GM06990 (cell line): Measurements from ENCODE around the gene TTC23.
A peak's percentile ranks its signal among the peaks of the same experiment; 100 is the strongest.

Experiments
- DNase-seq: peaks from one replicate; pipeline ENCODE4 v3.0.0-alpha.2; 2011; ENCODE audit not compliant: insufficient read length; ENCODE audit errors: extremely low read depth
- H3K27me3 ChIP-seq: replicated peaks from 2 replicates; pipeline ENCODE4 v1.6.0; 2011; ENCODE audit warnings: low read length; ENCODE audit not compliant: control insufficient read depth, insufficient read depth
- H3K36me3 ChIP-seq: 2 replicates; pipeline ENCODE4 v1.5.1; 2011; ENCODE audit warnings: low read length; ENCODE audit not compliant: control insufficient read depth, insufficient read depth
- H3K4me3 ChIP-seq: replicated peaks from 2 replicates; pipeline ENCODE4 v1.5.1; 2011; ENCODE audit warnings: low read depth, mild to moderate bottlenecking, control low read depth, low read length
- TF ChIP-seq, protein P1 (sequence below): IDR thresholded peaks from 2 replicates; pipeline ENCODE4 v1.5.1; 2011; ENCODE audit warnings: low read length, control low read depth, mild to moderate bottlenecking, inconsistent platforms; ENCODE audit not compliant: insufficient read depth, poor library complexity, severe bottlenecking

Gene TTC23, protein sequence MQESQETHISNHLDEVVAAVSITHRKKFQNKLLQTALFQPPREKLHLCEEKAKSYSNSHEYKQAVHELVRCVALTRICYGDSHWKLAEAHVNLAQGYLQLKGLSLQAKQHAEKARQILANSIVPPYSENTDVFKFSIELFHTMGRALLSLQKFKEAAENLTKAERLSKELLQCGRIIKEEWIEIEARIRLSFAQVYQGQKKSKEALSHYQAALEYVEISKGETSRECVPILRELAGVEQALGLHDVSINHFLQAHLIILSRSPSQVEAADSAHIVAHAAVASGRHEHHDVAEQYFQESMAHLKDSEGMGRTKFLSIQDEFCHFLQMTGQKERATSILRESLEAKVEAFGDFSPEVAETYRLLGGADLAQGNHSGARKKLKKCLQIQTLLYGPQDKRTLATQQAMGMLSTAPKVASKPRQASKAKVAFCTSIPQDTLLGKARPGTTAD

DNA sequence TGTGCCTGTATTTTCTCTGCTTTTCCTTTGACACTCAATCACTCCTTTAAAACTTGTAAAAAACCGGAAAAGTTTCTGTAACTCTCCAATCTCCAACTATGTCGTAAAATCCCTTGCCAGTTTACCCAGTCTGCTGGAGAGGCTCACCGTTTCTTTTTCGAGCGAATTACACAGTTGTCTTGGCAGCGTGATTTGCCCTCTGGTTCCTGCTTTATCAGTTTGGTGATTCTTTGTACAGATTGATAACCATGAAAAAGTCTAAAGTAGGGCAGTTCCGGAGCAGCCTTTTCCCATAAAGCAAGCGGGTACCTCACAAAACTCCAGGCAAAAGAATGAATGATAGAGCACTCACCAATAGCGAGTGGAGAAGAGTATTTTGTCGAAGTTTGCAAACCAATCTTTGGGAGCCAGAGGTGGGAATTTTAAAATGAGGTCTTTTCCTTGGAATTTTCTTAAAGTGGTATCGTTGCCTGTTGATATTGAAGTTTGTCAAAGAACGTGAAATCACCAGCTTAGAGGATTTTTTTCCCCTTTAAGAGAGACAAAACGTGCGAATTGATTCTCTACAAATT is at the start of gene TTC23:
TSS of gene TTC23 (minus strand) at position 312 of the 572 bp plus-strand sequence. CDS start 20,869 bp downstream, outside the sequence.
- TF ChIP-seq, protein P1, sequence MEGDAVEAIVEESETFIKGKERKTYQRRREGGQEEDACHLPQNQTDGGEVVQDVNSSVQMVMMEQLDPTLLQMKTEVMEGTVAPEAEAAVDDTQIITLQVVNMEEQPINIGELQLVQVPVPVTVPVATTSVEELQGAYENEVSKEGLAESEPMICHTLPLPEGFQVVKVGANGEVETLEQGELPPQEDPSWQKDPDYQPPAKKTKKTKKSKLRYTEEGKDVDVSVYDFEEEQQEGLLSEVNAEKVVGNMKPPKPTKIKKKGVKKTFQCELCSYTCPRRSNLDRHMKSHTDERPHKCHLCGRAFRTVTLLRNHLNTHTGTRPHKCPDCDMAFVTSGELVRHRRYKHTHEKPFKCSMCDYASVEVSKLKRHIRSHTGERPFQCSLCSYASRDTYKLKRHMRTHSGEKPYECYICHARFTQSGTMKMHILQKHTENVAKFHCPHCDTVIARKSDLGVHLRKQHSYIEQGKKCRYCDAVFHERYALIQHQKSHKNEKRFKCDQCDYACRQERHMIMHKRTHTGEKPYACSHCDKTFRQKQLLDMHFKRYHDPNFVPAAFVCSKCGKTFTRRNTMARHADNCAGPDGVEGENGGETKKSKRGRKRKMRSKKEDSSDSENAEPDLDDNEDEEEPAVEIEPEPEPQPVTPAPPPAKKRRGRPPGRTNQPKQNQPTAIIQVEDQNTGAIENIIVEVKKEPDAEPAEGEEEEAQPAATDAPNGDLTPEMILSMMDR: no peak
- DNase-seq: no peak
- no peaks in the 10 kb centered on the region for H3K36me3 ChIP-seq
- no peaks in the 10 kb centered on the region for H3K27me3 ChIP-seq
- H3K4me3 ChIP-seq: peak within 1 kb of the TSS; percentile 15

DNA sequence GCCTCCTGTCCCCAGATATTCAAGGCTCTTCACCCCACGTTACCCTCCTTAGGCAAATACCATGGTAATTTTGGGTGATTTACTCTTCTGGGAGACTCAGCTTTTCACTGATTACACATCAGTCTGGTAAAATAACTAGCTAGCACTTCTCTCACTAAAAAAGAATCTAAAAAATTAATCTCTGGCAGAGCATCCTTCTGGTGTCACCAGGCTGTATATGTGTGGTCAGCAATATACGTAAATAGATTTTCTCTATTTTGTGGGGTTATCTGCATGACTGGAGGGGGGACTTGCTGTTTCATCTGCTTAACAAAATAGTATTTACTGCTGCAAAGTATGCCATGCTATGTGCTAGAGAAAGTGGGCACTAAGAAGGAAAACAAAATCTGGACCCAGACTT is 47.0 kb upstream of the TTC23 start:
- TF ChIP-seq, protein P1: no peak
- DNase-seq: no peak
- Histone ChIP-seq H3K4me3 (no peak overlapping the region), H3K36me3 (peaks cover 5% of the 10 kb centered on the region; the same call in 1 of the 2 replicates), H3K27me3 (no peaks in the 10 kb centered on the region)

DNA sequence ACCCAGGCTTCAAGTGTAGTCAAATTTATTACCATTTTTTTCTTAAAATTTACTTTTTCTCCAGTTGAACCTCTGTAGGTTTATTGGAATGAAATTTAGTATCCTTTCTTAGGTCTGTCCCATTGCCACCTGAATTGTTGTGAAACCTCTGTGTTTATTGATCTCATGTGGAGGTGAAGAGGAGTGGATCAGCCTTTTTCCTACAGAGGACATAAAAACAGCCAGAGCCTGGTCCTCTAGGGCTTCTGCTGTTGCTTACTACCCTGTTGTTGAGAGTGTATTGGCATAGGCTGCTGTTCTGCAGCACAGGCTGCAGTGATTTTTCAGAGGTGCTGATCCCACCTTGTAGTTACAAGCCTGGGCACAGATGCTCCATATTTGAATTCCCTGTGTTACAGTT is 46.5 kb upstream of the TTC23 start:
- no peaks in the 10 kb centered on the region for H3K27me3 ChIP-seq
- H3K4me3 ChIP-seq: no peak overlapping the region
- TF ChIP-seq, protein P1: no peak
- peaks cover 5% of the 10 kb centered on the region; the same call in 1 of the 2 replicates for H3K36me3 ChIP-seq
- no peak for DNase-seq

DNA sequence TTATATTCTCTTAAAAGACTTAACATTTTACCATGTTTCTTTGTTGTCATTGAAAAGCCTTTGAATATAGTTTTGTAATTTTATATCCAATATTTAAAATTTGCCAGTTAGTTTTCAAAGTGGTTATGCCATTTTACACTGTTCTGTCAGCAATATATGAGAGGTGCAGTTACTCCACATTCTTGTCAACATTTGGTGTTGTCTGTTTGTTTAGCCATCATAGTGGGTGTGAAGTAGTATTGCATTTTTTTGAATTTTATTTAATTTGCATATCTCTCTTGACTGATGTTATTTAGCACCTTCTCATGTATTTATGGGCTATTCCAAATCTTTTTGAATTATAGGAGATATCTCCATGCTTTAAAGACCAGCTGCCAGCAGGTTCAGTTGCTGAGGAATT is 42.3 kb upstream of the TTC23 start:
- DNase-seq: no peak
- Histone ChIP-seq H3K27me3 (no peaks in the 10 kb centered on the region), H3K36me3 (peaks cover 5% of the 10 kb centered on the region; the same call in 1 of the 2 replicates), H3K4me3 (no peak overlapping the region)
- TF ChIP-seq, protein P1: no peak

DNA sequence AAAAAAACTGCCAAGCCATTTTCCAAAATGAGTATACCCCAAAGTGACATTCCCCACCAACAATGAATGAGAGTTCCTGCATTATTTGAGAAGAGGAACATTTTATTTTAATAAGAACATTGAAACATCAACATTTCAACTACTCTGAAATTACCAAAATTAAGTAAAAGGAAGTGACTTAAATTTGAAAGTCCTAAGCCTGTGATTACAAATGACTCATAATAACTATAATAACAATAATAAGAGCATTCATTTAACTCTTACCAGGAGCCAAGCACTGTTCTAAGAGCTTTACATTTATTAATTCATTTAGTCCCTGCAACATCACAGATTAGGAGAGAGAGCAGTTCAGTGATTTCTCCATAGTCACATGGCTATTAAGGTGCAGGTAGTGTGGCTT is 34.3 kb upstream of the TTC23 start:
- TF ChIP-seq, protein P1: no peak
- Histone ChIP-seq H3K36me3 (no peaks in the 10 kb centered on the region), H3K4me3 (no peak overlapping the region), H3K27me3 (no peaks in the 10 kb centered on the region)
- no peak for DNase-seq
